HepG2 (cell line): Measurements from ENCODE around the gene H1-8. TPM values are rescaled to one million over a fixed set of nuclear protein-coding genes. Genes with fewer than 3 reads are reported as not detected.

Experiments used
- ARNTL ChIP-seq: sonication (generic); formaldehyde crosslinking; IDR thresholded peaks from 2 replicates; pipeline ENCODE4 v1.4.0; 2020; ENCODE audit warnings: mild to moderate bottlenecking, missing genetic modification reagents
- CBX5 ChIP-seq: sonication (generic); formaldehyde crosslinking; IDR thresholded peaks from 2 replicates; pipeline ENCODE4 v1.4.0; 2020; ENCODE audit warnings: missing genetic modification reagents, borderline replicate concordance
- DR1 ChIP-seq: sonication (generic); formaldehyde crosslinking; IDR thresholded peaks from 2 replicates; pipeline ENCODE4 v1.8.0; 2021; ENCODE audit warnings: mild to moderate bottlenecking, missing genetic modification reagents, inconsistent platforms
- ETV5 ChIP-seq: IDR thresholded peaks from 2 replicates; pipeline ENCODE4 v1.6.1; 2018; ENCODE audit warnings: missing biosample characterization, missing genetic modification reagents, inconsistent platforms, borderline replicate concordance
- GRHL1 ChIP-seq: sonication (generic); formaldehyde crosslinking; conservative IDR thresholded peaks from 2 replicates; pipeline ENCODE4 v1.8.0; 2022; ENCODE audit warnings: missing genetic modification reagents
- HINFP ChIP-seq: sonication (generic); formaldehyde crosslinking; IDR thresholded peaks from 2 replicates; pipeline ENCODE4 v1.4.0; 2020; ENCODE audit warnings: low read depth, mild to moderate bottlenecking, missing genetic modification reagents
- HOMEZ ChIP-seq: IDR thresholded peaks from 2 replicates; pipeline ENCODE4 v1.6.1; 2016; ENCODE audit warnings: low read depth
- HOXA3 ChIP-seq: sonication (generic); formaldehyde crosslinking; IDR thresholded peaks from 2 replicates; pipeline ENCODE4 v1.5.0; 2020; ENCODE audit warnings: missing genetic modification reagents
- HOXA5 ChIP-seq: sonication (generic); formaldehyde crosslinking; IDR thresholded peaks from 2 replicates; pipeline ENCODE4 v1.4.0; 2020; ENCODE audit warnings: missing genetic modification reagents
- NAIF1 ChIP-seq: sonication (generic); formaldehyde crosslinking; IDR thresholded peaks from 2 replicates; pipeline ENCODE4 v1.5.0; 2020; ENCODE audit warnings: mild to moderate bottlenecking, missing genetic modification reagents, borderline replicate concordance
- TFAP4 ChIP-seq: sonication (generic); IDR thresholded peaks from 2 replicates; pipeline ENCODE4 v1.6.1; 2016; ENCODE audit warnings: low read depth, borderline replicate concordance
- TP53 ChIP-seq: sonication (generic); formaldehyde crosslinking; conservative IDR thresholded peaks from 2 replicates; pipeline ENCODE4 v1.4.0; 2020; ENCODE audit warnings: missing genetic modification reagents
- ZBTB10 ChIP-seq: sonication (generic); formaldehyde crosslinking; IDR thresholded peaks from 2 replicates; pipeline ENCODE4 v1.4.0; 2020; ENCODE audit warnings: missing genetic modification reagents, borderline replicate concordance
- ZBTB33 ChIP-seq: sonication (generic); formaldehyde crosslinking; IDR thresholded peaks from 2 replicates; pipeline ENCODE4 v1.4.0; 2020; ENCODE audit warnings: missing genetic modification reagents
- ZNF234 ChIP-seq: sonication (generic); formaldehyde crosslinking; conservative IDR thresholded peaks from 2 replicates; pipeline ENCODE4 v1.5.1; 2020; ENCODE audit warnings: mild to moderate bottlenecking, missing genetic modification reagents
- ZNF441 ChIP-seq: sonication (generic); formaldehyde crosslinking; IDR thresholded peaks from 2 replicates; pipeline ENCODE4 v1.7.0; 2021; ENCODE audit warnings: missing genetic modification reagents, borderline replicate concordance
- ZNF446 ChIP-seq: sonication (generic); formaldehyde crosslinking; IDR thresholded peaks from 2 replicates; pipeline ENCODE4 v1.5.0; 2020; ENCODE audit warnings: mild to moderate bottlenecking, missing genetic modification reagents
- ZNF614 ChIP-seq: IDR thresholded peaks from 2 replicates; pipeline ENCODE4 v1.6.1; 2018; ENCODE audit warnings: missing biosample characterization, missing genetic modification reagents, inconsistent platforms, borderline replicate concordance
- polyA plus RNA-seq, 8 experiments: library from polyadenylated mRNA; depleted of rRNA in 3 of 8; stranded (reverse) in 7 of 8; unstranded in 1 of 8; fragments of >200 nt; fragmentation: Illumina TruSeq in 4 of 8; extraction: Trizol in 4 of 8; gene quantifications; 2 replicates each; pipeline versions ENCODE4 v1.2.1 to v1.2.3, GENCODE V29; 2011 to 2016; ENCODE audit warnings: low read depth in 4 of 8, missing spikeins in 1 of 8, mixed read lengths in 1 of 8; ENCODE audit not compliant: insufficient read depth in 1 of 8
- total RNA-seq, 5 experiments: library from RNA; depleted of rRNA; stranded (reverse); fragments of >200 nt; fragmentation: Illumina TruSeq; extraction: Trizol; gene quantifications; 2 replicates each; pipeline ENCODE4 v1.2.3, GENCODE V29; 2016; ENCODE audit warnings: low read depth in 1 of 5

The H1-8 gene
- total and polyA plus RNA-seq, 2 of the 13 experiments (the other 11 are each of a cell fraction or from before 2014, with no cell fraction given): 0.08 TPM; not detected in 1

- TF ChIP-seq ETV5 (peak; percentile 91), CBX5 (CRISPR knock-in tag) (peak; percentile 69; the same call in 1 of the 2 replicates), ZNF614 (0 out of 2 replicates have a peak, but pooled peaks have one; percentile 55), ZNF446 (CRISPR knock-in tag) (no peak), ARNTL (no peak; the same call in 1 of the 2 replicates), HINFP (CRISPR knock-in tag) (no peak), ZNF441 (CRISPR knock-in tag) (no peak), HOXA5 (CRISPR knock-in tag) (no peak; the same call in 1 of the 2 replicates), ZBTB10 (CRISPR knock-in tag) (peak; percentile 75; the same call in 1 of the 2 replicates), TP53 (CRISPR knock-in tag) (no peak), GRHL1 (CRISPR knock-in tag) (no peak), NAIF1 (CRISPR knock-in tag) (no peak), DR1 (CRISPR knock-in tag) (no peak), TFAP4 (peak; percentile 100), HOXA3 (CRISPR knock-in tag) (peak; percentile 83), ZBTB33 (CRISPR knock-in tag) (0 out of 2 replicates have a peak, but pooled peaks have one; percentile 4), HOMEZ (CRISPR knock-in tag) (no peak), ZNF234 (no peak)
Measured at GRCh38 chr3:129593595-129594339, 50.8 kb downstream of the H1-8 start (continued).
